Esophagus muscularis mucosa (tissue), 4 donors: ENCODE data around the gene LTBP1. TPM values are rescaled to one million over a fixed set of nuclear protein-coding genes. Genes with fewer than 3 reads are reported as not detected.

Source experiments
- DNase-seq: peaks from one replicate; pipeline ENCODE4 v3.0.0-alpha.2; 2017; ENCODE audit errors: extremely low spot score
- H3K27ac ChIP-seq, 4 donors: fragments of 200-600 bp; sonication (generic); replicated peaks in 1 of 4; 1 replicate in 3 of 4; 2 replicates in 1 of 4; pipeline ENCODE4 v1.5.1; 2016 to 2019; ENCODE audit warnings: mild to moderate bottlenecking in 1 of 4
- H3K27me3 ChIP-seq, 4 donors: fragments of 200-600 bp; sonication (generic); one replicate each; pipeline versions ENCODE4 v1.5.1 to v1.6.0; 2016 to 2019
- H3K36me3 ChIP-seq, 4 donors: fragments of 200-600 bp; sonication (generic); one replicate each; pipeline ENCODE4 v1.5.1; 2016 to 2019
- H3K4me1 ChIP-seq, 4 donors: fragments of 200-600 bp; sonication (generic); one replicate each; pipeline ENCODE4 v1.5.1; 2016 to 2019
- H3K4me3 ChIP-seq, 4 donors: fragments of 200-600 bp; sonication (generic); 1 replicate in 2 of 4; 2 replicates in 2 of 4; pipeline ENCODE4 v1.5.1; 2016 to 2019; ENCODE audit warnings: mild to moderate bottlenecking in 4 of 4, moderate library complexity in 1 of 4
- H3K9me3 ChIP-seq, 4 donors: fragments of 200-600 bp; sonication (generic); 1 replicate in 3 of 4; 2 replicates in 1 of 4; pipeline ENCODE4 v1.5.1; 2016 to 2019
- EP300 ChIP-seq: sonication (generic); formaldehyde crosslinking; IDR thresholded peaks from one replicate; pipeline ENCODE4 v1.6.1; 2017; ENCODE audit warnings: antibody characterized with exemption
- POLR2A ChIP-seq: fragments of 450-650 bp; IDR thresholded peaks from one replicate; pipeline ENCODE4 v1.6.1; 2017; ENCODE audit warnings: antibody characterized with exemption, moderate library complexity, mild to moderate bottlenecking, low read depth
- POLR2AphosphoS5 ChIP-seq, 2 donors: sonication (generic); formaldehyde crosslinking; IDR thresholded peaks; one replicate each; pipeline ENCODE4 v1.6.1; 2017; ENCODE audit warnings: antibody characterized with exemption in 2 of 2
- WGBS: methylation state at CpG from one replicate; pipeline ENCODE4 v1.1.5; 2018; 5-methylcytosine and 5-hydroxymethylcytosine counted together
- intact Hi-C: fragments of 100-400 bp; cut with DNase I; formaldehyde crosslinking; loops from one replicate; pipeline ENCODE4 v1.15.1; 2023
- total RNA-seq, 4 donors: library from RNA; depleted of rRNA; stranded (reverse); fragments of >200 nt; gene quantifications; one replicate each; pipeline versions ENCODE4 v1.1.0 to v1.2.1, GENCODE V29; 2016
- TF ChIP-seq, protein P1 (sequence below), 3 experiments: fragments of 200-600 bp in 2 of 3; fragments of 450-650 bp in 1 of 3; sonication (generic) in 2 of 3; IDR thresholded peaks; one replicate each; pipeline ENCODE4 v1.5.1; 2017 to 2019; ENCODE audit warnings: antibody characterized with exemption in 3 of 3, mild to moderate bottlenecking in 2 of 3, moderate library complexity in 1 of 3

LTBP1 gene
- total RNA-seq, 4 donors from 2014 or later, result 254 to 465 (median 368) TPM

DNA sequence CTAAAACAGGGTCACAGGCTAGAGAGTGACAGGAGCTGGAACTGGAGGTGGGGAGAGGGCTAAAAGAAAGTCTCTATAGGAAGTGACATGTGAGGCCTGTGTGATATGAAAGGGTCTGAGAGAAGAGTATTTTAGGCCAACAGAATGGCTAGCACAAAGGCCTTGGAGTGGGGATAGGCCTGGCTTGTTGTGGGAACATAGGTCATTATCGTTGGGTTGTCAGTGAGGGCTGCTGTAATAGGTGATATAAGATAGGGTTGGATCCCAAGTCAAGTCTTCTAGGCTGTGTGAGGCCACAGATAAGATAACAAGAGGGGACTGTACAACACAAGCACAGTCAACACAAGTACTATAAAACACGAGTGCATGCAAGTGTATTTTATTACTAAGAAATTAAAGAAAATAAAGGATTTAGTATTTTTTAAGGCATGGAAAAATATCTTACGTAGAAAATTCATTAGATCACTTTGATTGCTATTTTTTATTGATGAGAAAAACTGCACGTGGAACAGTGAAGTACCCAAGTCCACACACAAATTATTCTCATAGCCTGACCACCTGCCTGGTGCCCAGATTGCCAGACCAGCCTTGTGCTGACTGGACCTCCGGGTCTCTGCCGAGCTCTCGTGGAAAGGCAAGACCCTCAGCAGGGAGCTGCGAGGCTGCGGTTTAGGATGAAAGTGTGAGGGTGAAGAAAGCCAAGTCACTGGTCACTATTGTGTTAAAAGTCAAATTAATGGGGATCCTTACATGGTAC is 14.1 kb downstream of the LTBP1 start:
- WGBS, result 96% methylated on average over 9 of the region's 9 CpGs
- intact Hi-C loops, result no loop called here
- TF ChIP-seq EP300, result no peak
- no peak for TF ChIP-seq POLR2A
- TF ChIP-seq, protein P1, sequence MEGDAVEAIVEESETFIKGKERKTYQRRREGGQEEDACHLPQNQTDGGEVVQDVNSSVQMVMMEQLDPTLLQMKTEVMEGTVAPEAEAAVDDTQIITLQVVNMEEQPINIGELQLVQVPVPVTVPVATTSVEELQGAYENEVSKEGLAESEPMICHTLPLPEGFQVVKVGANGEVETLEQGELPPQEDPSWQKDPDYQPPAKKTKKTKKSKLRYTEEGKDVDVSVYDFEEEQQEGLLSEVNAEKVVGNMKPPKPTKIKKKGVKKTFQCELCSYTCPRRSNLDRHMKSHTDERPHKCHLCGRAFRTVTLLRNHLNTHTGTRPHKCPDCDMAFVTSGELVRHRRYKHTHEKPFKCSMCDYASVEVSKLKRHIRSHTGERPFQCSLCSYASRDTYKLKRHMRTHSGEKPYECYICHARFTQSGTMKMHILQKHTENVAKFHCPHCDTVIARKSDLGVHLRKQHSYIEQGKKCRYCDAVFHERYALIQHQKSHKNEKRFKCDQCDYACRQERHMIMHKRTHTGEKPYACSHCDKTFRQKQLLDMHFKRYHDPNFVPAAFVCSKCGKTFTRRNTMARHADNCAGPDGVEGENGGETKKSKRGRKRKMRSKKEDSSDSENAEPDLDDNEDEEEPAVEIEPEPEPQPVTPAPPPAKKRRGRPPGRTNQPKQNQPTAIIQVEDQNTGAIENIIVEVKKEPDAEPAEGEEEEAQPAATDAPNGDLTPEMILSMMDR (IDR thresholded peaks at IDR 0.05), result no peak
- no peak for TF ChIP-seq POLR2AphosphoS5 (IDR thresholded peaks at IDR 0.05)
- H3K36me3 ChIP-seq, result peaks cover 0 to 8% (median 0%) of the 10 kb centered on the region in 4 donors
- H3K4me3 ChIP-seq, result no peak overlapping the region
- no peak overlapping the region for H3K27ac ChIP-seq
- H3K27me3 ChIP-seq, result no peaks in the 10 kb centered on the region
- peaks cover 4 to 17% (median 10%) of the 10 kb centered on the region in 4 donors for H3K4me1 ChIP-seq
- H3K9me3 ChIP-seq, result no peaks in the 10 kb centered on the region
- no peak for DNase-seq

DNA sequence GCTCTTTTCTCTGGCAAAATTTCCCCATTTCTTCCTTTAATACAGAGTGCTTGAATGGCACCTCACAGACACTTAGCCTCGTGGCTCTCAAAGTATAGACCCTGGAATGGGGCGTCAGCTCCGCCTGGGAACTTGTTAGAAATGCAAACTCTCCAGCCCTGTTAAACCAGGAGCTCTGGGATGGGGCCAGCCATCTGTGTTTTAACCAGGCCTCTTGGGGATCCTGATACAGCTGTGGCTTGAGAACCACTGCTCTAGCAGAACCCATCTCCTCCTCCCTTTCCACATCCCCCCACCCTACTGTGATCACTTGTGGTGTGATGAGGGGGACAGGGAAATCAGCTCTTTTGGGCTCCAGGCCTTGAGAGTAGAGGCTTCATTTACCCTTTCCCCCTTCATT is 15.9 kb downstream of the LTBP1 start:
- intact Hi-C loops, result no loop called here
- no peak for TF ChIP-seq EP300
- TF ChIP-seq POLR2A, result no peak
- no peak for TF ChIP-seq POLR2AphosphoS5 (IDR thresholded peaks at IDR 0.05)
- TF ChIP-seq, protein P1 (IDR thresholded peaks at IDR 0.05), result no peak
- peaks cover 15 to 17% (median 15%) of the 10 kb centered on the region in 4 donors for H3K4me1 ChIP-seq
- H3K4me3 ChIP-seq, result no peak overlapping the region
- H3K27ac ChIP-seq, result no peak overlapping the region
- 66% methylated on average over 3 of the region's 3 CpGs for WGBS
- no peaks in the 10 kb centered on the region for H3K36me3 ChIP-seq
- H3K27me3 ChIP-seq, result no peaks in the 10 kb centered on the region
- no peak for DNase-seq
- H3K9me3 ChIP-seq, result no peaks in the 10 kb centered on the region

DNA sequence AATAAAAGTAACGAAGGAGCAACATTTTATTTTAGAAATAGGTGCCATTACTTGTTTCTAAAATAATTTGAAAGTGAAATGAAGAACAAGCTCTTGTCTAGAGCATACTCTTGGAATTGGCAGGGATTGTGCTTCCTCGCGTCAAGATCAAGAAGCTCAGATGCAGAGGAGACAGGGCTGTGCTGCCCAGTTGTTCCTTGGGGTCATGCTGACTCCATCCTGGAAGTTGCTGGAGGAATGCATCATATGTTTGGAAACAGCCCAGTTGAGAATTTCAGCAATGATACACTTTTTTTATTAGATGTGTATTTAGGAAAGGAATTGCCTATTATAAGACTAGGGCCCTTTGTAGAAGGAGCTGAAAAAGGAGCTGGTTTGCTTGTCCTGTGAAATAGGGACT is 17.2 kb downstream of the LTBP1 start:
- DNase-seq, result no peak
- intact Hi-C loops, result no loop called here
- Histone ChIP-seq H3K27me3 (no peaks in the 10 kb centered on the region), H3K9me3 (no peaks in the 10 kb centered on the region), H3K27ac (no peak overlapping the region), H3K36me3 (no peaks in the 10 kb centered on the region), H3K4me1 (peaks cover 9 to 15% (median 11%) of the 10 kb centered on the region in 4 donors), H3K4me3 (no peak overlapping the region)
- 50% methylated on average over 3 of the region's 3 CpGs for WGBS
- no peak for TF ChIP-seq POLR2AphosphoS5 (IDR thresholded peaks at IDR 0.05)
- no peak for TF ChIP-seq POLR2A
- TF ChIP-seq, protein P1 (IDR thresholded peaks at IDR 0.05), result no peak
- no peak for TF ChIP-seq EP300

DNA sequence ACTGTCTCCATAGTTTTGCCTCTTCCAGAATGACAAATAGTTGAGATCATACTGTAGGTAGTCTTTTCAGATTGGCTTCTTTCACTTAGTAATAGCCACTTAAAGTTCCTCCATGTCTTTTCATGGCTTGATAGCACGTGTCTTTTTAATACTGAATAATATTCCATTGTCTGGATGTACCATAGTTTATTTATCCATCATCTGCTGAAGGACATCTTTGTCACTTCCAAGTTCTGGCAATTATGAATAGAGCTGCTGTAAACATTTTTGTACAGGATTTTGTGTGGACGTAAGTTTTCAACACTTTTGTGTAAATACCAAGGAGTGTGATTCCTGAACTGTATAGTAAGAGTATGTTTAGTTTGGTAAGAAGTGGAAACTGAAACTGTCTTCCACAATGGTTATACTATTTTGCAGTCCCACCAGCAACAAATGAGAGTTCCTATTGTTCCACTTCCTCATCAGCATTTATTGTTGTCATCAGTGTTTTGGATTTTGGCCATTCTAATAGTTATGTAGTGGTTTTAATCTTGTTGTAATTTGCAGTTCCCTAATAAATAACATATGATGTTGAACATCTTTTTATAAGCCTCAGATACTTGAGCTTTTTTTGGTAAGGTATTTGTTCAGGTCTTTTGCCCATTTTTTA is 18.9 kb downstream of the LTBP1 start:
- Histone ChIP-seq H3K9me3 (no peaks in the 10 kb centered on the region), H3K36me3 (no peaks in the 10 kb centered on the region), H3K4me3 (no peak overlapping the region), H3K27me3 (no peaks in the 10 kb centered on the region), H3K27ac (no peak overlapping the region), H3K4me1 (peaks cover 7 to 15% (median 11%) of the 10 kb centered on the region in 4 donors)
- no peak for DNase-seq
- WGBS, result 63% methylated on average over 2 of the region's 2 CpGs
- TF ChIP-seq EP300, result no peak
- no peak for TF ChIP-seq POLR2AphosphoS5 (IDR thresholded peaks at IDR 0.05)
- TF ChIP-seq, protein P1 (IDR thresholded peaks at IDR 0.05), result no peak
- intact Hi-C loops, result no loop called here
